Dermis blood vessel endothelial cell (primary cell): ENCODE results near the gene RBM41. TPM values are rescaled to one million over a fixed set of nuclear protein-coding genes. Genes with fewer than 3 reads are reported as not detected.
"Not testable (repeated sequence)": the region's sequence is repeated elsewhere in the genome, so short reads cannot be mapped to it uniquely, and the experiment has no call there.

Experiments used
- DNase-seq: peaks from one replicate; pipeline ENCODE4 v3.0.0; 2010
- total RNA-seq: library from RNA; depleted of rRNA; stranded (reverse); fragments of >200 nt; gene quantifications from 2 replicates; pipeline ENCODE4 v1.2.3, GENCODE V29; 2014

RBM41 gene
- total RNA-seq: 15.8 and 16.0 TPM in 2 replicates

DNA sequence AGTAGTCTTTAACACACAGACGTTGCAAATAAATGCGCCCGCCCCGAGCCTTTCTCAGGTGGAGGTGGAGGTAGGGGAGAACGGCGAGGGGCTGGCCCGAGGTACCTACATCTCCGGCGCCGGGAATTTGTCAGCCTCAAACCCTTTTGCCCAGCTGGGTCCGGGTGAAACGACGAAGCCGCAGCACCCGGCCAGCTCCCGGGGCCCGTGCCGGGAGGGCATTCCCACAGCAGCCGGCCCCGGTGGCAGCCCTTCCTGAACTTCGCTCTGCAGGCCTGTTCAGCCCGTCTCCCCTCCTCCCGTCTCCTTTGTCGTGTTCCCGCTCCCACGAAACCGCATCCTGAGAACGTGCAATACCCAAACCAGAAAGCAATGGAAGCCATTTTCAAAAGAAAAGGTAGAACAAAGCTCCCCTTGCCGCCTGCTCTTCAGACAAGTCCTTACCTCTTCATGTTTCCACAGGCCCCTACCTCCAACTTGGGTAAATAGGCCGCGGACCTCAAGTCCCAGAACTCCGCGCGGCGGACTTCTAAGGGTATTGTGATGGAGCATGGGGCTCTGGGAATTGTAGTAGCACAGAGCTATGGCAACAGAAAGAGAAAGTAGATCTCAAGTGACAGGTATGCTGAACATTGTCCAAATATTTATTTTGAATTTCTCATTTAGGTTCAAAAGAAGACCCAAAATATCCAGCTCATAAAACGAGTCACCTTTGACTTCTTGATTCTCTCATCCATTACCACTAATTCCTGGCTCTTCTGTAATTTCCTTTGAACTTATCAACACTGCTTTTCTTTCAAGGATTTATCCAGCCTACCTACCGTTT, at the start of gene RBM41:
TSS of gene RBM41 (minus strand) at position 501 of the 826 bp plus-strand sequence. CDS start at position 452, 49 bp downstream.
- peak; percentile 76 for DNase-seq

GRCh38 chrX:107168257-107168656, 49.6 kb upstream of the RBM41 start:
- no peak for DNase-seq

GRCh38 chrX:107167163-107167921, 48.7 kb upstream of the RBM41 start:
- no peak for DNase-seq

GRCh38 chrX:107157618-107158017, 39.0 kb upstream of the RBM41 start:
- not testable (repeated sequence) for DNase-seq

DNA sequence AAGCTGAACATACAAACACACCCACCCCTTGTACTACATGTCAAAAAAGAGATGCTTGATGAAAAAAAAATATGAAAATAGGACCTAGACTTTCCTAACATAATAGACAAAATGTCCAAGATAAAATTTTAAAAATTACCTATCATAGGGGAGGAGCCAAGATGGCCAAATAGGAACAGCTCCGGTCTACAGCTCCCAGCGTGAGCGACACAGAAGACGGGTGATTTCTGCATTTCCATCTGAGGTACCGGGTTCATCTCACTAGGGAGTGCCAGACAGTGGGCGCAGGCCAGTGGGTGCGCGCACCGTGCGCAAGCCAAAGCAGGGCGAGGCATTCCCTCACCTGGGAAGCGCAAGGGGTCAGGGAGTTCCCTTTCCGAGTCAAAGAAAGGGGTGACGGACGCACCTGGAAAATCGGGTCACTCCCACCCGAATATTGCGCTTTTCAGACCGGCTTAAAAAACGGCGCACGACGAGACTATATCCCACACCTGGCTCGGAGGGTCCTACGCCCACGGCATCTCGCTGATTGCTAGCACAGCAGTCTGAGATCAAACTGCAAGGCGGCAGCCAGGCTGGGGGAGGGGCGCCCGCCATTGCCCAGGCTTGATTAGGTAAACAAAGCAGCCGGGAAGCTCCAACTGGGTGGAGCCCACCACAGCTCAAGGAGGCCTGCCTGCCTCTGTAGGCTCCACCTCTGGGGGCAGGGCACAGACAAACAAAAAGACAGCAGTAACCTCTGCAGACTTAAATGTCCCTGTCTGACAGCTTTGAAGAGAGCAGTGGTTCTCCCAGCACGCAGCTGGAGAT, 37.2 kb upstream of the RBM41 start:
- DNase-seq: not testable (repeated sequence)

DNA sequence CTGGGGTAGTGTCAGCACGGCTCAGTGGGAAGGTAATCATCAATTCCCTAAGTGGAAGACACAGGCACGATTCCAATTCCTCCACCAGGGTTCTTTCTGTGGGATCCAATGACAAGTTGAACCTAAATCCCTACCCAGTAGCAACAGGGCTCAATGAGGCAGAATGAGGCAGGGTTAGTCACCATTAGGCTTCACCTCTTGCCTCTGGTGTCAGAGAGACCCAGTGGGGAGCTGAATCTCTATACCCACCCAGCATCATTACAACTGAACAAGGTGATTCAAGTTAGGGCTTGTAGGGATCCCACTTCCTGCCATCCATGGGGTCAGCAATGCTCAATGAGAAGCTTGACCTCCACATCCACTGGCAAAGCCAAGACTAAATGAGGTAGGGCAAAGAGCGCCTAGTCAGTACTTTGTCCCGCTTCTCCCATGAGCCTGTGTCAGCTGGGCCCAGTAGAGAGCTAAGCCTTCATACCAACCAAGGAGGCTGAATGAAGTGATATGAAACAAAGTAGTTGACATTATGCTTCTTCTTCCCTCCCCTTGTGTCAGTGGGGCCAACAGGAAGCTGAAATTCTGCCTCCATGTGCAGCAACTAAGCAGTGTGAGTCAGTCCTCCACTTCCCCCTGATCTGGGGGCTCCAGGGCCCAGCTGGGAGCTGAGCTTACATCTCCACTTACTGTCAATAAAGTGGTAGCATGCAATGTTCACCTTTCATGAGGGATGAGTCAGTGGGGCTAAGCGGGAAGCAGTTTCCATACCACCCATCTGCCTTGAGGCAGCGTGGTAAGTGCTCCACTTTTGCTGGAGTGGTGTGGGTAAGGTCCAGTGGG, 36.4 kb upstream of the RBM41 start:
- no peak for DNase-seq

- no peak for DNase-seq
Observed at GRCh38 chrX:107153005-107153404, 34.4 kb upstream of the RBM41 start.

GRCh38 chrX:107146670-107147069, 28.0 kb upstream of the RBM41 start:
- DNase-seq: no peak

- no peak for DNase-seq
Observed at GRCh38 chrX:107135965-107136307, 17.3 kb upstream of the RBM41 start.

DNA sequence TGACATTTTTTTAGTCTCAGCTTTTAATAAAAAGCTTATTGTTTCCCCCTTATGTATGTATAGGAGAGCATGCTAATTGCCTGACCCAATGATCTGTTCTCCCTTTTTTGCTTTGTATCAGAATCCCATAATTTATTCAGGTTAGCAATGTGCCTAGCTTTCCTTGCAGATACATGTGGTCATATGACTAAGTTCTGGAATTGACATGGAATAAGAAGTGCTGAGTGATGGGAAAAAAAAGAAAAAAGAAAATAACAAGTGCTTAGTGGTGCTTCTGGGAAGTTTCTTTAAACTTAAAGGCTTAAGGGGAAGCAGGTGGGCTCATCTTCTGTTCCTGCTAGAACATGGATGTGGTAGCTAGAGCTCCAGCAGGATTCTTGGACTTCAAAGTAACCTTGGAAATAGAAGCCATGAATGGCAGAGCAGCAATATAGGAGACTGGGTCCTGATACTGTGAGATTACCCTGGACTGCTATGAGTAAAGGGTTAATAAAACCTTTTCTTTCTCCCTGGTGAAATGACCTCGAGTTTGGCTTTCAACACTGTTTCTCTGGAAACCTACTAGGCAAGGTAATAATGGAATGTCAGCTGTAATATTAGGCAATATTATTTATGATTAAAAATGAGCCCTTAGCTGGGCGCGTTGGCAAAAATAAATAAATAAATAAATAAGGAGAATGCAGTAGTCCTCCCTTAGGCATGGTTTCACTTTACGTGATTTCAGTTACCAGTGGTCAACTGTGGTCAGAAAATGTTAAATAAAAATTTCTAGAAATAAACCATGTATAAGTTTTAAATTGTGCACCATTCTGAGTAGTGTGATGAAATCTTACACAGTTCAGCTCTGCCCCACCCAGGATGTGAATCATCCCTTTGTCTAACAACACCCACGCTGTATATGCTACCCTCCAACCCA, 16.7 kb upstream of the RBM41 start:
- peak; percentile 2 for DNase-seq

DNA sequence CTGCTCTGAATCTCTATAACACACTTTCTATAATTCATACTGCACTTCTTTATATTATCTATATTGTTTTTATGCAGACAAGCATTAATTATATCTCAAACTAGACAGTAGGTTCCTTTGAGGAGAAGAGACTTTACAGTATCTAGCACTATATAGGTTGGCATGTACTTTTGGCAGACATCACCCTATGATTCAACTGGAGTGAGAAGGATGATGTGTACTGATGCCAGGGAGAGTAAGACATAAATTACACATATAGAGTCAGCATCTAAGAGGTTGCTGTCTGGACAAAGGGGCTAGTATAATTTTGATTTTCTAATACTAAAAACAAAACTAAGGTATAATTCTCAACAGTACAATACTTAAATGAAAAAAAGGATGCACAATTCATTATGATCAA, 5.1 kb upstream of the RBM41 start:
- no peak for DNase-seq

DNA sequence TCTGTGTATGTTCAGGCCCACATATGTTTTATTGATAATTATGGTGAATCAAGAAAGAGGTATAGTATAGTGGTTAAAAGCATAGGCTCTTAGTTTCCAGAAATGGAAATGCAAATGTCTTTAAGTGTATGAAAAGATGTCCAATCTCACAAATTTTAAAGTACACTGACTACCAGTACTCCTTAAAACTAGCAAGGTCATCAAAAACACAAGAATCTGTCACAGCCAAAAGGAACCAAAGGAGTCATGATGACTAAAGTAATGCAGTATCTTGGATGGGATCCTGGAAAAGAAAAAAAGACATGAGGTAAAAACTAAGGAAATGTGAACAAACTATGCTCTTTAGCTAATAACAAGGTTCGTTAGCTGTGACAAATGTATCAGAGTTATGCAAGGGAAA, 661 bp upstream of the RBM41 start:
- no peak for DNase-seq

DNA sequence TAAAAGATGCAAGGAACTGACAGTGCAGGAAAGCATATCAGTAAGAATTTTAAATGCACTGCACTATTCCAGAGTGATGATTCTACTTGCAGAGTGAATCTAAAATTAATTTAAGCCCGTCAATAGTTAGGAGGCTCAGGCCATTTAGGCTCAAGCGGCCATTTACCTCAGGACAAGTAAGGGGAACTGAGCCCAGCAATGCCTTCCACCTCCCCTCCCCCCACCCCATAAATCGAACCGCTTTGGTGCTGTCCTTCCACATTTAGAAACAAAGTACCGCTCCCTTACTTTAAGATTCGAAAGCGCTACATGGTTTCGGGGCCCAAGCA, 665 bp downstream of the RBM41 start:
- peak; percentile 11 for DNase-seq

DNA sequence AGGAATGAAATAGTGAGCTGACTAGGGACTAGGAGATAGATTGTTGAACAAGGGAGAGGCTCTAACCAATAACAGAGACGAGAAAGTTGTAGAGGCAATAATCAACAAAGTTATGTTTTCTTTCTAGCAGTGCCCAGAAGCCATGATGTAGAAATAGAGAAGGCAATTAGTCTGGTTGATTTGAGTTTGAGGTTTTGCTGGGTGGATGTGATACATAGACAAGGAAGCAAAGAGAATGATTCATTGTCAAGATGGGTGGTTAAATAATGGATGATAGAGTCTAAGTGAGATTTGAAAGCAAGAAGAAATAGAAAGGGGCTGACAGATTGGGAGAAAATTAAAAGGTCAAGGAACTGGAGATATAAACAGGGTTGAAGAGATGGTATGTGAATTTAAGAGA, 11.2 kb downstream of the RBM41 start:
- no peak for DNase-seq

GRCh38 chrX:107102980-107103379, 15.6 kb downstream of the RBM41 start:
- no peak for DNase-seq

GRCh38 chrX:107076158-107076557, 42.5 kb downstream of the RBM41 start:
- no peak for DNase-seq

- DNase-seq: not testable (repeated sequence)
Observed at GRCh38 chrX:107057731-107058130, 60.9 kb downstream of the RBM41 start.

DNA sequence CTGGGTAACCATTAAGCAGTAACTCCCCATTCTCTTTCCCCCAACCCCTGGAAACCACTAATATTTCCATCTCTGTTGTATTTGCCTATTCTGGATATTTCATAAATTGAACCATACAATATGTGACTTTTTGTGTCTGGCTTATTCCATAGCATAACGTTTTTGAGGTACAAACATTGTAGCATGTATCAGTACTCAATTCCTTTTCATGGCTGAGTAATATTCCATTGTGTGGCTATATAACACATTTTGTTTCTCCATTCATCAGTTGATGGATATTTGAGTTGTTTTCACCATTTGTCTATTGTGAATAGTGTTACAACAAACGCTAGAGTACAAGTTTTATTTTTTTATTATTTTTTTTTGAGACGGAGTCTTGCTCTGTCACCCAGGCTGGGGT, 63.6 kb downstream of the RBM41 start:
- DNase-seq: no peak

DNA sequence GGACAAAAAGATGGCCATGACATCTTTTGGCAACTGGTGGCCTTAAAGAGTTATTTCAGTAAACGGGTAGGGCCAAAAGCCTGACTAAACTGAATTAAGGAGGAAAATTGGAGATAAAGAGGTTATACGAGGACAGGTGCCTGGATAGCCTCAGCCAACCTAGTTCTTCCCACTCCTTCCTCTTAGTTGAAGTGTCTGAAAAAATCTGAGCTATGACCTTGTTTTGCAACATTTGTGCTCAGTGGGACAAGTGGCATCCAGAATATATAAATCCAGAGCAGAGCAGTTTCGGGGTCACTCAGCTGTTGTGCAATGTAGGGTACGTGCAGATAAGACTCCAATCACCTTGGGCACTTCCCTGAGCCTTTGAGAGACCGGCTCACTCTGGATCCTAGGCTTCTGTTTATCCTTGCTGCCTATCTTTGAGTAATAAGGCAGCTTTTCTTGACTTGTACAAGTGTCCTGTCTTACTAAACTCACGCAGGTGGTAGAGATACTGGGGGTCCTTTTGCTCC, 68.4 kb downstream of the RBM41 start:
- DNase-seq: no peak

DNA sequence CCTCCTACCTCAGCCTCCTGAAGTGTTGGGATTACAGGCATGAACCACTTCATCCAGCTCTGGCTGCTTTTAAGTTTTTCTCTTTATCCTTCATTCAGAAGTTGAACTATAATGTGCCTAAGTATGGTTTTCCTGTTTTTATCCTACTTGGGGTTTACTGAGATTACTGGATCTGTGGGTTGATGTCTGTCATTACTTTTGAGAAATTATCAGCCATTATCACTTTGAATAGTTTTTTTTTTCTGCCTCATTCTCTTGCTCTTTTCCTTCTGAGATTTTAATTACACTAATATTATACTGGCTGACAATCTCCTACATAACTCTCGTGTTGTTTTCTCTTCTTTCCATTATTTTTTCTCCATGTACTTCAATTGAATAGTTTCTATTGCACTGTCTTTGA, 71.0 kb downstream of the RBM41 start:
- DNase-seq: no peak

- DNase-seq: no peak
Observed at GRCh38 chrX:107029752-107030151, 88.9 kb downstream of the RBM41 start.
